Endodermal cell (in vitro differentiated cells): ENCODE measurements around the gene DPP10. TPM values are rescaled to one million over a fixed set of nuclear protein-coding genes. Genes with fewer than 3 reads are reported as not detected.

Experiments used
- DNase-seq: peaks from one replicate; pipeline ENCODE4 v3.0.0-alpha.2; 2017
- H3K27ac ChIP-seq: 2 replicates; pipeline ENCODE4 v1.5.1; 2013; ENCODE audit warnings: mild to moderate bottlenecking, low read depth, low read length, moderate library complexity
- H3K27me3 ChIP-seq: 2 replicates; pipeline ENCODE4 v1.6.1; 2013; ENCODE audit warnings: mild to moderate bottlenecking, low read length, moderate library complexity; ENCODE audit not compliant: insufficient read depth, control insufficient read depth, poor library complexity, severe bottlenecking
- H3K36me3 ChIP-seq: 2 replicates; pipeline ENCODE4 v1.7.0; 2013; ENCODE audit warnings: mild to moderate bottlenecking, low read length, moderate library complexity; ENCODE audit not compliant: control insufficient read depth, insufficient read depth
- H3K4me1 ChIP-seq: one replicate; pipeline ENCODE4 v1.7.0; 2013; ENCODE audit warnings: low read length; ENCODE audit not compliant: control insufficient read depth, insufficient read depth
- H3K4me3 ChIP-seq: 2 replicates; pipeline ENCODE4 v1.5.1; 2013; ENCODE audit warnings: mild to moderate bottlenecking, low read length, moderate library complexity
- H3K9ac ChIP-seq: 2 replicates; pipeline ENCODE4 v1.6.1; 2013; ENCODE audit warnings: mild to moderate bottlenecking, low read length, moderate library complexity; ENCODE audit not compliant: poor library complexity, severe bottlenecking; ENCODE audit errors: extremely low read depth
- H3K9me3 ChIP-seq: 2 replicates; pipeline ENCODE4 v1.6.1; 2013; ENCODE audit warnings: mild to moderate bottlenecking, low read length, moderate library complexity; ENCODE audit not compliant: control insufficient read depth
- H3K27ac Mint-ChIP-seq: 2 replicates; pipeline ENCODE4 v1.8.0; 2020; ENCODE audit warnings: mixed read lengths
- H3K27me3 Mint-ChIP-seq: 2 replicates; pipeline ENCODE4 v1.8.0; 2021; ENCODE audit warnings: mild to moderate bottlenecking, mixed read lengths; ENCODE audit not compliant: insufficient read depth
- H3K36me3 Mint-ChIP-seq: 2 replicates; pipeline ENCODE4 v1.8.0; 2020; ENCODE audit warnings: low read depth, mixed read lengths
- H3K4me1 Mint-ChIP-seq: 2 replicates; pipeline ENCODE4 v1.8.0; 2020; ENCODE audit warnings: mixed read lengths
- H3K4me3 Mint-ChIP-seq: 2 replicates; pipeline ENCODE4 v1.8.0; 2020; ENCODE audit warnings: mild to moderate bottlenecking, moderate library complexity, mixed read lengths
- H3K9me3 Mint-ChIP-seq: 2 replicates; pipeline ENCODE4 v1.8.0; 2020; ENCODE audit warnings: mild to moderate bottlenecking, mixed read lengths
- WGBS, 2 experiments: methylation state at CpG; one replicate each; pipeline versions ENCODE4 v1.1.5 to v1.1.7; 2013; ENCODE audit warnings: missing lambda C conversion rate in 2 of 2, mixed read lengths in 1 of 2; ENCODE audit not compliant: insufficient coverage in 1 of 2, insufficient read length in 1 of 2; 5-methylcytosine and 5-hydroxymethylcytosine counted together
- total RNA-seq, 2 donors: library from RNA; stranded (reverse); fragmentation: NEBNext Ultra II Directional in 1 of 2; extraction: Animal tissue kit (Norgen Biotek cat#: 25700) in 1 of 2; gene quantifications; 2 replicates in 1 of 2; 3 replicates in 1 of 2; pipeline ENCODE4 v1.2.1, GENCODE V29; 2021
- TF ChIP-seq, protein P1 (sequence below): fragments of 200-600 bp; sonication (generic); conservative IDR thresholded peaks from 2 replicates; pipeline ENCODE4 v1.5.0; 2021; ENCODE audit warnings: antibody characterized with exemption, mild to moderate bottlenecking

The DPP10 gene
- total RNA-seq, 2 donors from 2014 or later = 8.2 to 19.2 TPM

GRCh38 chr2:115359550-115359949 is 917.1 kb downstream of the DPP10 start:
- DNase-seq = no peak
- Histone ChIP-seq H3K4me3 (no peak overlapping the region), H3K27me3 (no peaks in the 10 kb centered on the region), H3K9me3 (peaks cover 46% of the 10 kb centered on the region), H3K27ac (no peak overlapping the region), H3K4me1 (no peaks in the 10 kb centered on the region), H3K36me3 (no peaks in the 10 kb centered on the region), H3K9ac (no peak overlapping the region)
- Mint-ChIP-seq H3K4me3 (no peak overlapping the region), H3K4me1 (peaks cover 17% of the 10 kb centered on the region), H3K27me3 (no peaks in the 10 kb centered on the region), H3K36me3 (peaks cover 24% of the 10 kb centered on the region), H3K9me3 (peaks cover 38% of the 10 kb centered on the region), H3K27ac (no peak overlapping the region)
- TF ChIP-seq, protein P1, sequence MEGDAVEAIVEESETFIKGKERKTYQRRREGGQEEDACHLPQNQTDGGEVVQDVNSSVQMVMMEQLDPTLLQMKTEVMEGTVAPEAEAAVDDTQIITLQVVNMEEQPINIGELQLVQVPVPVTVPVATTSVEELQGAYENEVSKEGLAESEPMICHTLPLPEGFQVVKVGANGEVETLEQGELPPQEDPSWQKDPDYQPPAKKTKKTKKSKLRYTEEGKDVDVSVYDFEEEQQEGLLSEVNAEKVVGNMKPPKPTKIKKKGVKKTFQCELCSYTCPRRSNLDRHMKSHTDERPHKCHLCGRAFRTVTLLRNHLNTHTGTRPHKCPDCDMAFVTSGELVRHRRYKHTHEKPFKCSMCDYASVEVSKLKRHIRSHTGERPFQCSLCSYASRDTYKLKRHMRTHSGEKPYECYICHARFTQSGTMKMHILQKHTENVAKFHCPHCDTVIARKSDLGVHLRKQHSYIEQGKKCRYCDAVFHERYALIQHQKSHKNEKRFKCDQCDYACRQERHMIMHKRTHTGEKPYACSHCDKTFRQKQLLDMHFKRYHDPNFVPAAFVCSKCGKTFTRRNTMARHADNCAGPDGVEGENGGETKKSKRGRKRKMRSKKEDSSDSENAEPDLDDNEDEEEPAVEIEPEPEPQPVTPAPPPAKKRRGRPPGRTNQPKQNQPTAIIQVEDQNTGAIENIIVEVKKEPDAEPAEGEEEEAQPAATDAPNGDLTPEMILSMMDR = no peak

- TF ChIP-seq, protein P1 = no peak
- Histone ChIP-seq H3K27ac (peak overlapping the region; percentile 54), H3K4me3 (no peak overlapping the region), H3K36me3 (no peaks in the 10 kb centered on the region), H3K27me3 (no peaks in the 10 kb centered on the region), H3K9ac (no peak overlapping the region), H3K4me1 (no peaks in the 10 kb centered on the region), H3K9me3 (peaks cover 4% of the 10 kb centered on the region)
- peaks cover under 1% of the 10 kb centered on the region for H3K36me3 Mint-ChIP-seq
- H3K27ac Mint-ChIP-seq = peak overlapping the region; percentile 69
- no peaks in the 10 kb centered on the region for H3K27me3 Mint-ChIP-seq
- peaks cover 18% of the 10 kb centered on the region for H3K4me1 Mint-ChIP-seq
- 29 to 39% methylated on average over 3 to 6 of the region's 6 CpGs for WGBS, 2 experiments
- H3K4me3 Mint-ChIP-seq = peak overlapping the region; percentile 12
- H3K9me3 Mint-ChIP-seq = no peaks in the 10 kb centered on the region
- peak; percentile 55 for DNase-seq
Observed at GRCh38 chr2:115364093-115364492, 921.7 kb downstream of the DPP10 start.

DNA sequence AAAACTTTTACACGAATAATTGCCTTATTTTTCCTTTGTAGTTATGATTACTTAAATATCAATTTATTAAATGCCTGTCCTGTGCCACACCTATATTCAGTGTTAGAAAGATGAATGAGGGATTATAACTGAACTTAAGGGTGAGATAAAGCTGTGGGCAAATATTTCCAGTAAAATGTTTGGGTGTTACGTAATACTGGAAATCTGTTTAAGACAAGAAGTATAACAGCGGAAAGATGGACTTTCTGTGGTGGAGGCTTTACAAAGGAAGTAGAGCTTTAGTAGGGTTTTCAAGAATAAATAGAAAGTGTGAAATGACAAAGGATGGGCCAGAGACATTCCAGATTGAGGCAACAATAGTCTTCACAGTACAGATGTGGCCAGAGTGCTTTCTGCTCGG is 927.0 kb downstream of the DPP10 start:
- DNase-seq = no peak
- Histone ChIP-seq H3K9ac (no peak overlapping the region), H3K4me1 (no peaks in the 10 kb centered on the region), H3K4me3 (peak overlapping the region; percentile 41), H3K36me3 (peaks cover 11% of the 10 kb centered on the region), H3K27me3 (no peaks in the 10 kb centered on the region), H3K27ac (no peak overlapping the region), H3K9me3 (peaks cover 43% of the 10 kb centered on the region)
- Mint-ChIP-seq H3K9me3 (peaks cover 32% of the 10 kb centered on the region), H3K4me3 (no peak overlapping the region), H3K36me3 (peaks cover 17% of the 10 kb centered on the region), H3K27ac (no peak overlapping the region), H3K27me3 (no peaks in the 10 kb centered on the region), H3K4me1 (peaks cover 3% of the 10 kb centered on the region)
- WGBS, 2 experiments = 94 to 100% methylated on average over 2 to 3 of the region's 4 CpGs
- TF ChIP-seq, protein P1 = no peak
